H7 (cell line): ENCODE measurements around the gene PRKAR1B. TPM values are rescaled to one million over a fixed set of nuclear protein-coding genes. Genes with fewer than 3 reads are reported as not detected.
"Not testable (repeated sequence)": the region's sequence is repeated elsewhere in the genome, so short reads cannot be mapped to it uniquely, and the experiment has no call there.

Source experiments
- DNase-seq: peaks from one replicate; pipeline ENCODE4 v3.0.0; 2012
- H3K27me3 ChIP-seq: 2 replicates; pipeline ENCODE4 v1.6.0; 2011; ENCODE audit warnings: mild to moderate bottlenecking, low read length; ENCODE audit not compliant: control insufficient read depth, insufficient read depth
- H3K36me3 ChIP-seq: replicated peaks from 2 replicates; pipeline ENCODE4 v1.5.1; 2011; ENCODE audit warnings: low read length; ENCODE audit not compliant: control insufficient read depth, insufficient read depth
- H3K4me3 ChIP-seq: 2 replicates; pipeline ENCODE4 v1.5.1; 2011; ENCODE audit warnings: low read depth, mild to moderate bottlenecking, control low read depth, low read length, moderate library complexity; ENCODE audit not compliant: insufficient read depth
- total RNA-seq: library from RNA; depleted of rRNA; stranded (reverse); fragments of >200 nt; shearing (Covaris generic); gene quantifications from 2 replicates; pipeline ENCODE4 v1.2.3, GENCODE V29; 2014

PRKAR1B gene
- total RNA-seq, 1 experiment from 2014 or later: 32.4 TPM

GRCh38 chr7:625376-625971 lies 101.6 kb downstream of the PRKAR1B start:
- Histone ChIP-seq H3K36me3 (no peaks in the 10 kb centered on the region), H3K27me3 (no peaks in the 10 kb centered on the region), H3K4me3 (no peak overlapping the region)
- DNase-seq: no peak

- H3K27me3 ChIP-seq: no peaks in the 10 kb centered on the region
- DNase-seq: no peak
- no peaks in the 10 kb centered on the region for H3K36me3 ChIP-seq
- no peak overlapping the region for H3K4me3 ChIP-seq
These were observed 103.6 kb downstream of the PRKAR1B start for GRCh38 chr7:623464-623863.

DNA sequence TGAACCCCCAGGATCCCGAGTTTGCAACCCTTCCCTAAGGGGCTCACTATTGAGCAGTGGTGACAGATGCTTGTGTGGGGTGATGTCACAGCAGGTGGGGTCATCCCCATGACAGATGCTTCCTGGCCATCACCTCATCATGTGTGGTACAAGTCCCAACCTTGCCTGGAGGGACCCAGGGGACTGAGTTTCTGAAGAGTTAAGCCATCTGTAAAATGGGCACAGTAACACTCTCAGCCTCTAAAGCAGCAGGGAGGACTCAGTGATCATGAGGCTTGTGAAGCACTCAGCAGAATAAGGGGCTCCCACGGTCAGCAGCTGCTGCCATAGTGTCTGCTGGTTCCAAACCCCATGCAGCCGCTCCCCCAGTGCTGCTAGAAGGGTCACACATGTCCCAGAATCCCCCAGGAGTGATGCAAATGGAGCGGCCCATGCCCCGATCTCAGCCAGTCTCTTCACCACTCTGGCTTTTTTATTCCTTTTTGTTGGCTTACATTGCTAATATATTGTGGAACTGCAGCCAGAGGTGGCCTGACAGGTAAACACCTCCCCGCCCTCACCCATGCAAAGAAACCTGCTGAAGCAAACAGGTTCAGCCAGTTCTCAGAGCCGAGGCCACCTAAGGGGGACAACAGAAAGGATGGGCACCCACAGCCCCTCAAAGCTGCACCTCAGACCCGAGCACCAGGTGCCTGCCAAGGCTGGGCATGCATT lies 105.4 kb downstream of the PRKAR1B start:
- peak; percentile 65 for DNase-seq
- Histone ChIP-seq H3K4me3 (no peak overlapping the region), H3K36me3 (no peaks in the 10 kb centered on the region), H3K27me3 (no peaks in the 10 kb centered on the region)

DNA sequence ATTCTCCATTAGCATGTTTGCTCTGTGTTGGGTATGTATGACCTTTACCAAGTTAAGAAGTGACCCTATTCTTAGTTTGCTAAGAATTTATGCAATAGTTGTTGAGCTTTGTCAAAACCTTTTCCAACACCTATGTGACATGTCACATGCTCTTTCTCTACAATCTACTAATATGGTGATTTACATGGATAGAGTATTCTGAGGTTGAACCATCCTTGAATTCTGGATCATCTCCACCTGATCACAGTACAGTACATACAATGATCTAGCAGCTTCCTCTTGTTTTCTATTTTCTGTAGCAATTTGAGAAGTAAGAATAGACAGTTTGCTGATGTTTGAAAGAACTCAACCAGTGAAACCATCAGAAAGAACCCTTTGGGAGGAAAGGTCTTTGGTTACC lies 106.2 kb downstream of the PRKAR1B start:
- no peak overlapping the region for H3K4me3 ChIP-seq
- H3K27me3 ChIP-seq: no peaks in the 10 kb centered on the region
- no peaks in the 10 kb centered on the region for H3K36me3 ChIP-seq
- no peak for DNase-seq

DNA sequence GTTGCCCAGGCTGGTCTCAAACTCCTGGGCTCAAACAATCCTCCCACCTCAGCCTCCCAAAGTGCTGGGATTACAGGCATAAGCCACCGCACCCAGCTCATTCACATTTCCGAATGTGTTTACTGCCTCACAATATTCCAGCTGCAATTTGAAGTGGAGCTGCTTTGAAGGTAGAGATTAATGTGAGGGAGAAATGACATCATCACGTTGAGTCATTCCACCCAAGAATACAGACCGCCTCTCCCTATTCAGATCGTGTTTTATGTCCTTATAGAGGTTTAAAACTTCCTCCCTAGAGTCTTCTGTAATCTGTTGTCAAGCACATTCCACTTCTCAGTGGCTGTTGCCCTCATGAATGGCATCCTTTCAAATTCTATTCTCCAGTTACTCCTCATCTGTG lies 107.0 kb downstream of the PRKAR1B start:
- H3K36me3 ChIP-seq: no peaks in the 10 kb centered on the region
- peak; percentile 59 for DNase-seq
- H3K4me3 ChIP-seq: no peak overlapping the region
- no peaks in the 10 kb centered on the region for H3K27me3 ChIP-seq

- H3K27me3 ChIP-seq: no peaks in the 10 kb centered on the region
- H3K36me3 ChIP-seq: no peaks in the 10 kb centered on the region
- DNase-seq: no peak
These were observed 107.7 kb downstream of the PRKAR1B start for GRCh38 chr7:619368-619840.

GRCh38 chr7:618539-619367 lies 108.3 kb downstream of the PRKAR1B start:
- no peaks in the 10 kb centered on the region for H3K27me3 ChIP-seq
- no peak for DNase-seq
- no peak overlapping the region for H3K4me3 ChIP-seq
- no peaks in the 10 kb centered on the region for H3K36me3 ChIP-seq

More at GRCh38 chr7:619368-619840, 107.7 kb downstream of the PRKAR1B start:
- H3K4me3 ChIP-seq: no peak overlapping the region

DNA sequence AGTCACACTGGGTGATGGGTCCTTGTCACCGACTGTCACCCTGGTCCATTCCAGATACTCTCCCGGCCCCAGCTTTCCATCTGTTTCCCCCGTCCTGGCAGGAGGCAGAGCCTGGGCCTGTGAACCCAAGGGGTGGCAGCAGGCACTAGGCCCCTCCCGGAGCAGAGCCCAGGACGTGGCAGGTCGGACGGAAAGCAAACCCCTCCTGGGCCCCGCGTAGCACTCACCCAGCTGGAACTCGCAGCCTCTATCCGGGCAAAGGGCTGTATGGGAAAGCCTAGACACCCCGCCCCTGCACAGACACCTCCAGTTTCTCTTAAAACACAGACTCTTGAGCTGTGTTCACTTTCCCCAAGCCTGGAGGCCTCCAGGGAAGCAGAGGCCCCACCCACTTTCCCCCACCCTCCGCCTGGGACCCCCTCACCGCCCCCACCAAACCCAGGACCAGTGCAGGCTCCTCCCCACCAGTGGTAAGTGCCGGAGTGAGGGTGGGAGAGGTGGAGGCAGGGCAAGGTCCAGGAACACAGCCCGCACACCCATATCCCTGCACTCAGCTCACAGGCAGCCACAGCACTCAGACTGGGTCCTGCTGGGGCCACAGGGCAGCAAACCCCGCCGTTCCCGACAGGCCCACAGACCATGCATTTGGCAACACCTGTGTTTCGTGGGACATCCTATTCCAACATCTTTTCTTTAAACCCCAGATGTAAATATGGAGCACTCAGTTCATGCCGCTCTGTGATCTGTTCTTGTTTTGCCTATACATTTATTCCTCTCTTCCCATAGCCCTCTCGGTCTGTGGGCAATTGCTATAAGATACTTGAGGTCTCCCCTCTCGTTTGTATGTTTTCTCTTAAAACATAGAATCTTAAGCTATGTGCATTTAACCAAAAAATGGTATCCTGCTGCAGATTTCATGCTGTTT lies 109.2 kb downstream of the PRKAR1B start:
- H3K27me3 ChIP-seq: no peaks in the 10 kb centered on the region
- H3K4me3 ChIP-seq: no peak overlapping the region
- no peaks in the 10 kb centered on the region for H3K36me3 ChIP-seq
- DNase-seq: peak; percentile 61

DNA sequence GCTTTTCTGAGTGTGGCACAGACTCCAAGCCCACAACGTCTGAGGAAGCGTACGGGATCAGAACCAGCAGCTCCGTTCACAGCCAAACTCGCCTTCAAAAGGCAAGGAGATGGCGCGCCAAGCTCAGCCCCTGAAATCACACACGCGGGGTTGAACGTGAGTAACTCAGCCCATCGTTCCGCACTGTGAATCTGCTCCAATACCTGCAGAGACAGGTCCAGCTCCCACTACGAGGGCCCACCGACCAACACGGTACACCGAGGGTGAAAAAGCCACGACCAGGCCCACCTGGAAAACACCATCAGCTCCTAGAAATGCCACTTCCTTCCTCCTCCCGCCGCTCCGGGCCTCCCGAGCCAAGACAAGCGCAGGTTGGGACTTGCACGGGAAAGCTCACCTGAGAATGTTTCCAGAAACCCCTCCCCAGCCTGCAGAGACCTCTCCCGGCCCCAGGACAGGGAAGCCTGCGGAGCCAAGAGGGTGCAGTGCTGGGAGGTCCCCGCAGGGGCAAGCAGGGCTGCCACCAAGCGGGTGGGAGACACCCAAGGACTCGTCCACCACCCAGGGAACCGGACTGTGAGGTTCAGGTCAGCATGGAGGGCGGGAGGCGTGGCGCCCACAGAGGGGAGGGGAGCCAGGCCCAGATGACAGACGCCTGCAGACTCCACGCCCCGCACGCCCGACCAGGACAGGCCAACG lies 113.5 kb downstream of the PRKAR1B start:
- DNase-seq: peak; percentile 72
- Histone ChIP-seq H3K36me3 (no peaks in the 10 kb centered on the region), H3K4me3 (no peak overlapping the region), H3K27me3 (no peaks in the 10 kb centered on the region)

- H3K36me3 ChIP-seq, DNase-seq, H3K4me3 ChIP-seq, H3K27me3 ChIP-seq: not testable (repeated sequence)
These were observed 115.2 kb downstream of the PRKAR1B start for GRCh38 chr7:611837-612236.

GRCh38 chr7:611281-611810 lies 115.7 kb downstream of the PRKAR1B start:
- DNase-seq: no peak
- Histone ChIP-seq H3K27me3 (no peaks in the 10 kb centered on the region), H3K4me3 (no peak overlapping the region), H3K36me3 (no peaks in the 10 kb centered on the region)

DNA sequence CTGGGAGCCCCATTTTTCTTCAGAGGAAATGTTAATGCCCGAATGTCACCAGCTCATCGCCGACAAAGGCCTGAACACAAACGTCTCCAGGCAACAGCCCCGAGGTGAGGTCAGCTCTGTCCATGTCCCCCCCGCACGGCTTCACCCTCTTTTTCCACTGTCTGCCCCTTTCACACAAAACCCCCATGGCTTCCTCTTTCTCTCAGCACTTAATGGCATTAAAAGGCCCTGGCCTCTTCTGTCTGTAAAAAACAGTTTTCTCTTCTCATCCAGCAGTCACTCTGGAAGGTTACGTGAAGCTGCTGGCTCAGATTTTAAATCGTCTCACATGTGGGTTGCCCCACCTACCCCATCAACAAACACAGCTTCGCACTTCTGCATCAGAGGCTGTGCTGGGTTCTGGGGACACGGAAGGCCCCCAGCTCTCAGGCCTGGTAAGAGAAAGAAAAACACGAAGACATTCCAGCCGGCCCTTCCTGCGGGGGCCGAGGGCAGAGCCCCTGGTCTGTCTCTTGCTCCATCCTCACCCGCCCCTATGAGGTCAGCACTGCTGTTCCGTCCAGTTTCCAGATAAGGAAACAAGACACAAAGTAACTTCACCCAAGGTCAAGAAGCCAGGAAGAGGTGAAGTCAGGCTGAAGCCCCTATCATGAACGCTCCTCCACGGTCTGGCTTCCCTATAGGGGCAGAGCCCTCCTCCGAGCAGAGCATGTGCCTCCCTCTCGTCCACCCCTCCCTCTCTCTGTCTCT lies 116.4 kb downstream of the PRKAR1B start:
- H3K27me3 ChIP-seq: no peaks in the 10 kb centered on the region
- peak; percentile 45 for DNase-seq
- H3K4me3 ChIP-seq: no peak overlapping the region
- H3K36me3 ChIP-seq: no peaks in the 10 kb centered on the region

- H3K4me3 ChIP-seq: no peak overlapping the region
- no peaks in the 10 kb centered on the region for H3K27me3 ChIP-seq
- DNase-seq: peak; percentile 66
- no peaks in the 10 kb centered on the region for H3K36me3 ChIP-seq
These were observed 116.9 kb downstream of the PRKAR1B start for GRCh38 chr7:610141-610530.
